Measurements from ENCODE around the gene STXBP5L.
"Not testable (repeated sequence)": the region's sequence is repeated elsewhere in the genome, so short reads cannot be mapped to it uniquely, and the experiment has no call there.

Gene STXBP5L

DNA sequence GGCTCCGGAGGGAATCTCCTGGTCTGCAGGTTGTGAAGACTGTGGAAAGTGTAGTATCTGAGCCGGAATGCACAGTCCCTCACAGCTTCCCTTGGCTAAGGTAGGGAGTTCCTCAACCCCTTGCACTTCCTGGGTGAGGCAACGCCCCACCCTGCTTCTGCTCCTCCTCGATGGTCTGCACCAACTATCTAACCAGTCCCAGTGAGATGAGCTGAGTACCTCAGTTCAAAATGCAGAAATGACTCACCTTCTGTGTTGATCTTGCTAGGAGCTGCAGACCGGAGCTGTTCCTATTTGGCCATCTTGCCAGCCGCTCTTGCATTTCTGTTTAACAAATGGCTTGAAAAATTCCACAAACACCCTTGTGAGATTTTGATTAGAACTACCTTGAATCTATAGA is 156.1 kb downstream of the STXBP5L start:
- Histone ChIP-seq H3K36me3 (no peaks in the 10 kb centered on the region), H3K4me3 (ENCODE audit: low read depth, low read length) (no peak overlapping the region), H3K9me3 (ENCODE audit: severe bottlenecking) (no peaks in the 10 kb centered on the region), H3K27ac (no peak overlapping the region), H3K27me3 (ENCODE audit: insufficient read depth, low read depth, severe bottlenecking) (no peaks in the 10 kb centered on the region)
- TF ChIP-seq, protein P1, sequence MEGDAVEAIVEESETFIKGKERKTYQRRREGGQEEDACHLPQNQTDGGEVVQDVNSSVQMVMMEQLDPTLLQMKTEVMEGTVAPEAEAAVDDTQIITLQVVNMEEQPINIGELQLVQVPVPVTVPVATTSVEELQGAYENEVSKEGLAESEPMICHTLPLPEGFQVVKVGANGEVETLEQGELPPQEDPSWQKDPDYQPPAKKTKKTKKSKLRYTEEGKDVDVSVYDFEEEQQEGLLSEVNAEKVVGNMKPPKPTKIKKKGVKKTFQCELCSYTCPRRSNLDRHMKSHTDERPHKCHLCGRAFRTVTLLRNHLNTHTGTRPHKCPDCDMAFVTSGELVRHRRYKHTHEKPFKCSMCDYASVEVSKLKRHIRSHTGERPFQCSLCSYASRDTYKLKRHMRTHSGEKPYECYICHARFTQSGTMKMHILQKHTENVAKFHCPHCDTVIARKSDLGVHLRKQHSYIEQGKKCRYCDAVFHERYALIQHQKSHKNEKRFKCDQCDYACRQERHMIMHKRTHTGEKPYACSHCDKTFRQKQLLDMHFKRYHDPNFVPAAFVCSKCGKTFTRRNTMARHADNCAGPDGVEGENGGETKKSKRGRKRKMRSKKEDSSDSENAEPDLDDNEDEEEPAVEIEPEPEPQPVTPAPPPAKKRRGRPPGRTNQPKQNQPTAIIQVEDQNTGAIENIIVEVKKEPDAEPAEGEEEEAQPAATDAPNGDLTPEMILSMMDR (IDR thresholded peaks at IDR 0.05; ENCODE audit: low read depth, low read length), result no peak
- DNase-seq, result no peak

DNA sequence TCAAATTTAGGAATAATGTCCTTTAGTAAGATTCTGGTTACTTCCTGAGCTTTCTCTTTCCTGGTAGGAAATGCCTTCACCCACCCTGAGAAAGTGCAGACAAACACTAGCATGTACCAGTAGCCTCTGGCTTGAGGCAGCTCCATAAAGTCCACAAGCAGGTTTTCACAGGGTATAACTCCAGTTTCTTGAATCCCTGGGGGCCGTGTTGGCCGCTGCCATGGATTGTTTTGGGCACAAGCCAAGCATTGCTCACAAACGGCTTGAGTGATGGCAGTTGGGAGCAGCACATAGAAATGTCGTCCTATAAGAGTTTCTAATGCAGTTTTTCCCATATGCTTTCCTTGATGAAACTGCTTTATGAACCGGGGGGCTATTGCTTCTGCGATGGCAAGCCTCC is 164.1 kb downstream of the STXBP5L start:
- TF ChIP-seq, protein P1 (IDR thresholded peaks at IDR 0.05; ENCODE audit: low read depth, low read length), result no peak
- Histone ChIP-seq H3K9me3 (ENCODE audit: severe bottlenecking) (no peaks in the 10 kb centered on the region), H3K4me3 (ENCODE audit: low read depth, low read length) (no peak overlapping the region), H3K27me3 (ENCODE audit: insufficient read depth, low read depth, severe bottlenecking) (no peaks in the 10 kb centered on the region), H3K27ac (no peak overlapping the region), H3K36me3 (no peaks in the 10 kb centered on the region)
- no peak for DNase-seq

DNA sequence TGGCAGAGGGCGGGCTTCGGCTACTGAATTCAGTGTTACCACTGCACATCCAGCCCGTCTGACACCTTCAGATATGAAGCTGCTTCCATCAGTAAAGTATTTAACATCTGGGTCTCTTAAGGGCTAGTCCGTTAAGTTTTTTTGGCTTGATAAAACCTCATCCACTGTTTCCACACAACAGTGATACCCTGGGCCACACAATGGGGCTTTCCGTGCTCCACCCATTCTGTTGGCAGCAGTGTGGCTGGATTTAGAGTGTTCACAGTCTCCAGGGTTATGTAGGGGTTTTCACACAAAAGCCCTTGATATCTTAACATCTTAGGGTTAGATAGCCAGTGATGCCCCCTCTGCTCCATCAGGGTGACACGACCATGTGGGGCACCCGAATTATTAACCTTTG is 165.0 kb downstream of the STXBP5L start:
- no peaks in the 10 kb centered on the region for H3K36me3 ChIP-seq
- no peak for DNase-seq
- no peak overlapping the region for H3K4me3 ChIP-seq (ENCODE audit: low read depth, low read length)
- H3K27ac ChIP-seq, result no peak overlapping the region
- TF ChIP-seq, protein P1 (IDR thresholded peaks at IDR 0.05; ENCODE audit: low read depth, low read length), result no peak
- no peaks in the 10 kb centered on the region for H3K9me3 ChIP-seq (ENCODE audit: severe bottlenecking)
- H3K27me3 ChIP-seq (ENCODE audit: insufficient read depth, low read depth, severe bottlenecking), result no peaks in the 10 kb centered on the region

- Histone ChIP-seq H3K27ac (no peak overlapping the region), H3K36me3 (no peaks in the 10 kb centered on the region), H3K9me3 (ENCODE audit: severe bottlenecking) (no peaks in the 10 kb centered on the region), H3K27me3 (ENCODE audit: insufficient read depth, low read depth, severe bottlenecking) (no peaks in the 10 kb centered on the region), H3K4me3 (ENCODE audit: low read depth, low read length) (no peak overlapping the region)
- TF ChIP-seq, protein P1 (IDR thresholded peaks at IDR 0.05; ENCODE audit: low read depth, low read length), result no peak
- no peak for DNase-seq
Observed at GRCh38 chr3:121075191-121075590, 167.2 kb downstream of the STXBP5L start.

DNA sequence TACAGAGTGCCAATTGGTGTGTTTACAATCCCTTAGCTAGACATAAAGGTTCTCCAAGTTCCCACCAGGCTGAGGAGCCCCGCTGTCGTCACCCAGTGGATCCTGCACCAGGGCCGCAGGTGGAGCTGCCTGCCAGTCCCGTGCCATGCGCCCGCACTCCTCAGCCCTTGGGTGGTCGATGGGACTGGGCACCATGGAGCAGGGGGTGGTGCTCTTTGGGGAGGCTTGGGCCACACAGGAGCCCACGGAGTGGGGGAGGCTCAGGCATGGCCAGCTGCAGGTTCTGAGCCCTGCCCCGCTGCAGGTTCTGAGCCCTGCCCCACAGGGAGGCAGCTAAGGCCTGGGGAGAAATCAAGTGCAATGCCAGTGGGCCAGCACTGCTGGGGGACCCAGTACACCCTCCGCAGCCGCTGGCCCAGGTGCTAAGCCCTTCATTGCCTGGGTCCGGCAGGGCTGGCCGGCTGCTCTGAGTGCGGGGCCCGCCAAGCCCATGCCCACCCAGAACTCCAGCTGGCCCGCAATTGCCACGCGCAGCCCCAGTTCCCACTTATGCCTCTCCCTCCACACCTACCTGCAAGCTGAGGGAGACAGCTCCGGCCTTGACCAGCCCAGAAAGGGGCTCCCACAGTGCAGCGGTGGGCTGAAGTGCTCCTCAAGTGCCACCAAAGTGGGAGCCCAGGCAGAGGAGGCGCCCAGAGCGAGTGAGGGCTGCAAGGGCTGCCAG is 170.5 kb downstream of the STXBP5L start:
- not testable (repeated sequence) for DNase-seq; H3K4me3 ChIP-seq (ENCODE audit: low read depth, low read length); H3K9me3 ChIP-seq (ENCODE audit: severe bottlenecking); H3K27me3 ChIP-seq (ENCODE audit: insufficient read depth, low read depth, severe bottlenecking); H3K27ac ChIP-seq; H3K36me3 ChIP-seq

GRCh38 chr3:121096953-121097352 is 188.9 kb downstream of the STXBP5L start:
- TF ChIP-seq, protein P1 (IDR thresholded peaks at IDR 0.05; ENCODE audit: low read depth, low read length), result no peak
- H3K4me3 ChIP-seq (ENCODE audit: low read depth, low read length), result no peak overlapping the region
- H3K36me3 ChIP-seq, result no peaks in the 10 kb centered on the region
- DNase-seq, result no peak
- H3K9me3 ChIP-seq (ENCODE audit: severe bottlenecking), result no peaks in the 10 kb centered on the region
- no peak overlapping the region for H3K27ac ChIP-seq
- H3K27me3 ChIP-seq (ENCODE audit: insufficient read depth, low read depth, severe bottlenecking), result no peaks in the 10 kb centered on the region

- not testable (repeated sequence) for DNase-seq; H3K9me3 ChIP-seq (ENCODE audit: severe bottlenecking); H3K27ac ChIP-seq; H3K36me3 ChIP-seq; H3K4me3 ChIP-seq (ENCODE audit: low read depth, low read length); H3K27me3 ChIP-seq (ENCODE audit: insufficient read depth, low read depth, severe bottlenecking)
Observed at GRCh38 chr3:121111086-121111485, 203.1 kb downstream of the STXBP5L start.
